ENCODE measurements around the gene PDCD6IP.
A peak's percentile ranks its signal among the peaks of the same experiment; 100 is the strongest.
"Not testable (repeated sequence)": the region's sequence is repeated elsewhere in the genome, so short reads cannot be mapped to it uniquely, and the experiment has no call there.

PDCD6IP gene

GRCh38 chr3:33831053-33831452 is 32.6 kb downstream of the PDCD6IP start:
- H3K27ac ChIP-seq (ENCODE audit: poor library complexity, severe bottlenecking): no peak overlapping the region
- peaks cover 60% of the 10 kb centered on the region for H3K36me3 ChIP-seq (ENCODE audit: low read depth)
- no peak overlapping the region for H3K4me3 ChIP-seq (ENCODE audit: severe bottlenecking)
- TF ChIP-seq, protein P1, sequence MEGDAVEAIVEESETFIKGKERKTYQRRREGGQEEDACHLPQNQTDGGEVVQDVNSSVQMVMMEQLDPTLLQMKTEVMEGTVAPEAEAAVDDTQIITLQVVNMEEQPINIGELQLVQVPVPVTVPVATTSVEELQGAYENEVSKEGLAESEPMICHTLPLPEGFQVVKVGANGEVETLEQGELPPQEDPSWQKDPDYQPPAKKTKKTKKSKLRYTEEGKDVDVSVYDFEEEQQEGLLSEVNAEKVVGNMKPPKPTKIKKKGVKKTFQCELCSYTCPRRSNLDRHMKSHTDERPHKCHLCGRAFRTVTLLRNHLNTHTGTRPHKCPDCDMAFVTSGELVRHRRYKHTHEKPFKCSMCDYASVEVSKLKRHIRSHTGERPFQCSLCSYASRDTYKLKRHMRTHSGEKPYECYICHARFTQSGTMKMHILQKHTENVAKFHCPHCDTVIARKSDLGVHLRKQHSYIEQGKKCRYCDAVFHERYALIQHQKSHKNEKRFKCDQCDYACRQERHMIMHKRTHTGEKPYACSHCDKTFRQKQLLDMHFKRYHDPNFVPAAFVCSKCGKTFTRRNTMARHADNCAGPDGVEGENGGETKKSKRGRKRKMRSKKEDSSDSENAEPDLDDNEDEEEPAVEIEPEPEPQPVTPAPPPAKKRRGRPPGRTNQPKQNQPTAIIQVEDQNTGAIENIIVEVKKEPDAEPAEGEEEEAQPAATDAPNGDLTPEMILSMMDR (IDR thresholded peaks at IDR 0.05; ENCODE audit: poor library complexity, severe bottlenecking): no peak
- DNase-seq (ENCODE audit: low spot score): no peak
- no peaks in the 10 kb centered on the region for H3K27me3 ChIP-seq (ENCODE audit: insufficient read depth, poor library complexity, severe bottlenecking)
- ATAC-seq (ENCODE audit: low read depth): peak; percentile 40; the same call in 1 of the 3 replicates
- H3K4me1 ChIP-seq (ENCODE audit: insufficient read depth, poor library complexity, severe bottlenecking): peaks cover 4% of the 10 kb centered on the region
- H3K9me3 ChIP-seq (ENCODE audit: severe bottlenecking): no peaks in the 10 kb centered on the region

DNA sequence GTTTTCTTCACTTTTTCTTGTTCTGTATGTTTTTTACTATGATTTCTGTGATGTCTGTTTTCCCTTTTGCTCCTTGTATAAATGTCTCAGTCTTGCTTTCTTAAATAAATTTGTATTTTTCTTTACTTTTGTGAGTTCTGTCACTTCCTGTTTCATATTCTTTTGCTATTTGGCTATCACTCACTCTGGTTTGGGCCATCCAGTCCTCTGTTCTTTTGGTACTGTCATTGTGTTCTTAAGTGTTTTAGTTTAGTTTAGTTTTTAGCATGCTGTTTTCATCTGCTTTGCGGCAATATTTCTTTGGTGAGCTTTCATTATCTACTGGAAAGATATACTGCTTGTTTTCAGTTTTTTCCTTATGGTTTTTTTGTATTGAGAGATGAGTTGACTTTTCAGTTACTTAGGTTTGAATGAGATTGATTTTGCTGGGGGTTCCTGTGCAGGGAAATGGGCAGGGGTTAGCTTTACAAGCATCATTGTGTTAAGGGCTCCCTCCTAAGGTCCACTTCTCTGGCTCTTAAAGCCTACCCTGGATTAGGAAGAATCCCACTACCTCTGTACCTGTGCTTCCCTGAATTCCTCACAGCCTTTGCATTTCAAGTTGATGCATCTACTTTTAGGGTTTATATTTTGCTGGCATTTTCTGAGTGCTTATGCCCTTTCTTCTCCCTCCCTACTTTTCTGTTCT is 35.1 kb downstream of the PDCD6IP start:
- DNase-seq (ENCODE audit: low spot score) (no peak), ATAC-seq (ENCODE audit: low read depth) (no peak)
- H3K9me3 ChIP-seq (ENCODE audit: severe bottlenecking): no peaks in the 10 kb centered on the region
- no peak overlapping the region for H3K27ac ChIP-seq (ENCODE audit: poor library complexity, severe bottlenecking)
- peaks cover 52% of the 10 kb centered on the region for H3K36me3 ChIP-seq (ENCODE audit: low read depth)
- H3K4me1 ChIP-seq (ENCODE audit: insufficient read depth, poor library complexity, severe bottlenecking): peaks cover 4% of the 10 kb centered on the region
- no peak overlapping the region for H3K4me3 ChIP-seq (ENCODE audit: severe bottlenecking)
- no peaks in the 10 kb centered on the region for H3K27me3 ChIP-seq (ENCODE audit: insufficient read depth, poor library complexity, severe bottlenecking)
- TF ChIP-seq, protein P1 (IDR thresholded peaks at IDR 0.05; ENCODE audit: poor library complexity, severe bottlenecking): no peak

DNA sequence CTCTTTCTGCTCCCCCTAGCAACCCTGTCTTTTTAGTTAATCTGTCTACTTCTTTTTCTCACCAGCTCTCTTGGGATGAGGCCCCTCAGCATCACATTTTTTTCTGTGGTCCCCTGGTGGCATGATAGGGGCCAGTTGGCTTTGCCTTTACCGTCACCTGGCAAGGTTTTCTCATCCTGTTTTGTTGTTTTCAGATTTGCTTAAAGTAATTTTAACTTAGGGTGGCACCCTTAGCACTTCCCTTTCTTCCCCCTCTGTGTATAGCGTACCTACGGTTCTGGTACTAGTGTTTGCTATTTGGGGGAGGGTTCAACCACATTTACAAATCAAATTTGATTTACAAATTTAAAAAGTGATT is 35.6 kb downstream of the PDCD6IP start:
- Histone ChIP-seq H3K4me3 (ENCODE audit: severe bottlenecking) (no peak overlapping the region), H3K27me3 (ENCODE audit: insufficient read depth, poor library complexity, severe bottlenecking) (no peaks in the 10 kb centered on the region), H3K27ac (ENCODE audit: poor library complexity, severe bottlenecking) (no peak overlapping the region), H3K9me3 (ENCODE audit: severe bottlenecking) (no peaks in the 10 kb centered on the region), H3K4me1 (ENCODE audit: insufficient read depth, poor library complexity, severe bottlenecking) (peaks cover 4% of the 10 kb centered on the region), H3K36me3 (ENCODE audit: low read depth) (peaks cover 50% of the 10 kb centered on the region)
- TF ChIP-seq, protein P1 (IDR thresholded peaks at IDR 0.05; ENCODE audit: poor library complexity, severe bottlenecking): no peak
- no peak for ATAC-seq (ENCODE audit: low read depth)
- DNase-seq (ENCODE audit: low spot score): no peak

- H3K36me3 ChIP-seq (ENCODE audit: low read depth): peaks cover 55% of the 10 kb centered on the region
- H3K4me1 ChIP-seq (ENCODE audit: insufficient read depth, poor library complexity, severe bottlenecking); H3K27me3 ChIP-seq (ENCODE audit: insufficient read depth, poor library complexity, severe bottlenecking); DNase-seq (ENCODE audit: low spot score); H3K4me3 ChIP-seq (ENCODE audit: severe bottlenecking); H3K27ac ChIP-seq (ENCODE audit: poor library complexity, severe bottlenecking); H3K9me3 ChIP-seq (ENCODE audit: severe bottlenecking); ATAC-seq (ENCODE audit: low read depth): not testable (repeated sequence)
Observed at GRCh38 chr3:33837182-33837581, 38.8 kb downstream of the PDCD6IP start.

DNA sequence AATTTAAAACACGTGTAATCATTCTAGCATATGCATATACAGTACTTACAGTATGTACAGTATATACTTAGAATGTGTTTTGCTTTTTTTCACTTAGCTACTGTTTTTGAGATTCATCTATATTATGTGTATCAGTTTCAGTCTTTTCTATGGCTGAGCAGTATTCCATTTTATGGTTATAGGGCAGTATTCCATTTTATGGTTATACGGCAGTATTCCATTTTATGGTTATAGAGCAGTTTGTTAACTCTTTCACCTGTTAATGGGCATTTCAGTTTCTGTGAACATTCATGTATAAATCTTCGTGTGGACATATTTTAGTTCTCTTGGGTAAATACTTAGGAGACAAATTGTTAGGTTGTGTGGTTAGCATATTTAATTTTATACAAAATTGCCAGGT is 40.9 kb downstream of the PDCD6IP start:
- no peaks in the 10 kb centered on the region for H3K27me3 ChIP-seq (ENCODE audit: insufficient read depth, poor library complexity, severe bottlenecking)
- peaks cover 60% of the 10 kb centered on the region for H3K36me3 ChIP-seq (ENCODE audit: low read depth)
- no peak for DNase-seq (ENCODE audit: low spot score)
- H3K27ac ChIP-seq (ENCODE audit: poor library complexity, severe bottlenecking): no peak overlapping the region
- TF ChIP-seq, protein P1 (IDR thresholded peaks at IDR 0.05; ENCODE audit: poor library complexity, severe bottlenecking): no peak
- no peak for ATAC-seq (ENCODE audit: low read depth)
- no peak overlapping the region for H3K4me3 ChIP-seq (ENCODE audit: severe bottlenecking)
- no peaks in the 10 kb centered on the region for H3K9me3 ChIP-seq (ENCODE audit: severe bottlenecking)
- H3K4me1 ChIP-seq (ENCODE audit: insufficient read depth, poor library complexity, severe bottlenecking): no peaks in the 10 kb centered on the region
